GM23338 (cell line): ENCODE data around the gene PLXNA2. TPM values are rescaled to one million over a fixed set of nuclear protein-coding genes. Genes with fewer than 3 reads are reported as not detected.

Experiments
- ATAC-seq: fragments of 200-7000 bp; cut with Tn5 transposase; 3 replicates; pipeline ENCODE4 v1.9.1; 2020
- DNase-seq: peaks from one replicate; pipeline ENCODE4 v3.0.0-alpha.2; 2015; ENCODE audit warnings: low spot score
- H2AFZ ChIP-seq: fragments of 200-600 bp; sonication (generic); 2 replicates; pipeline ENCODE4 v1.8.0; 2016; ENCODE audit warnings: antibody characterized with exemption, mild to moderate bottlenecking, moderate library complexity
- H3F3A ChIP-seq: fragments of 200-600 bp; sonication (generic); replicated peaks from 2 replicates; pipeline ENCODE4 v1.8.0; 2017; ENCODE audit warnings: antibody characterized with exemption, mixed run types, low read depth
- H3K27ac ChIP-seq: fragments of 200-600 bp; sonication (generic); 2 replicates; pipeline ENCODE4 v1.6.1; 2016; ENCODE audit warnings: low read depth
- H3K27me3 ChIP-seq: fragments of 200-600 bp; sonication (generic); 2 replicates; pipeline ENCODE4 v1.8.0; 2016; ENCODE audit warnings: mild to moderate bottlenecking, mixed run types, moderate library complexity; ENCODE audit not compliant: insufficient read depth
- H3K36me3 ChIP-seq: fragments of 200-600 bp; sonication (generic); 2 replicates; pipeline ENCODE4 v1.8.0; 2016; ENCODE audit warnings: mild to moderate bottlenecking; ENCODE audit not compliant: insufficient read depth
- H3K4me1 ChIP-seq: fragments of 200-600 bp; sonication (generic); 2 replicates; pipeline ENCODE4 v1.8.0; 2016; ENCODE audit warnings: mild to moderate bottlenecking, moderate library complexity; ENCODE audit not compliant: insufficient read depth
- H3K4me2 ChIP-seq: fragments of 200-600 bp; sonication (generic); 2 replicates; pipeline ENCODE4 v1.7.1; 2017; ENCODE audit warnings: mixed run types
- H3K4me3 ChIP-seq: fragments of 200-600 bp; sonication (generic); 2 replicates; pipeline ENCODE4 v1.6.1; 2016; ENCODE audit warnings: mixed run types
- H3K79me2 ChIP-seq: fragments of 200-600 bp; sonication (generic); replicated peaks from 2 replicates; pipeline ENCODE4 v1.8.0; 2017; ENCODE audit warnings: mild to moderate bottlenecking; ENCODE audit not compliant: insufficient read depth
- H3K9me2 ChIP-seq: fragments of 200-600 bp; sonication (generic); 2 replicates; pipeline ENCODE4 v1.8.0; 2017; ENCODE audit not compliant: insufficient read depth
- H4K20me1 ChIP-seq: fragments of 200-600 bp; sonication (generic); replicated peaks from 2 replicates; pipeline ENCODE4 v1.8.0; 2017; ENCODE audit warnings: mild to moderate bottlenecking; ENCODE audit not compliant: insufficient read depth
- H3K27ac Mint-ChIP-seq: 2 replicates; pipeline ENCODE4 v1.8.0; 2020; ENCODE audit warnings: inconsistent platforms, mild to moderate bottlenecking, moderate library complexity, mixed read lengths
- H3K27me3 Mint-ChIP-seq: 3 replicates; pipeline ENCODE4 v1.8.0; 2022; ENCODE audit warnings: low read depth, mild to moderate bottlenecking, moderate library complexity, mixed read lengths, inconsistent platforms; ENCODE audit not compliant: insufficient read depth, poor library complexity
- H3K36me3 Mint-ChIP-seq: 3 replicates; pipeline ENCODE4 v1.8.0; 2021; ENCODE audit warnings: low read depth, mild to moderate bottlenecking, inconsistent platforms, moderate library complexity, mixed read lengths
- H3K4me1 Mint-ChIP-seq: 3 replicates; pipeline ENCODE4 v1.8.0; 2020; ENCODE audit warnings: mild to moderate bottlenecking, inconsistent platforms, mixed read lengths
- H3K4me3 Mint-ChIP-seq: 3 replicates; pipeline ENCODE4 v1.8.0; 2021; ENCODE audit warnings: moderate library complexity, mild to moderate bottlenecking, inconsistent platforms, mixed read lengths
- H3K9me3 Mint-ChIP-seq: 3 replicates; pipeline ENCODE4 v1.8.0; 2020; ENCODE audit warnings: moderate library complexity, mild to moderate bottlenecking, inconsistent platforms, mixed read lengths
- CREB1 ChIP-seq: fragments of 250-450 bp; sonication (Bioruptor Pico); IDR thresholded peaks from 2 replicates; pipeline ENCODE4 v1.5.0; 2020; ENCODE audit warnings: low read depth, mild to moderate bottlenecking, moderate library complexity
- EZH2 ChIP-seq: fragments of 200-600 bp; sonication (generic); IDR thresholded peaks from one replicate; pipeline ENCODE4 v1.8.0; 2017; ENCODE audit warnings: antibody characterized with exemption, mild to moderate bottlenecking, low read depth; ENCODE audit not compliant: unreplicated experiment
- JUNB ChIP-seq: IDR thresholded peaks from one replicate; pipeline ENCODE4 v1.6.1; 2016; ENCODE audit warnings: antibody characterized with exemption; ENCODE audit not compliant: unreplicated experiment
- NANOG ChIP-seq: IDR thresholded peaks from 2 replicates; pipeline ENCODE4 v1.6.1; 2016; ENCODE audit warnings: antibody characterized with exemption, borderline replicate concordance
- POLR2AphosphoS5 ChIP-seq: IDR thresholded peaks from 2 replicates; pipeline ENCODE4 v1.6.1; 2016; ENCODE audit warnings: antibody characterized with exemption, low read depth
- ZNF114 ChIP-seq: fragments of 250-450 bp; sonication (Bioruptor Pico); IDR thresholded peaks from 2 replicates; pipeline ENCODE4 v1.5.0; 2020; ENCODE audit warnings: mild to moderate bottlenecking, moderate library complexity
- ZNF331 ChIP-seq: fragments of 250-450 bp; sonication (Bioruptor Pico); IDR thresholded peaks from 2 replicates; pipeline ENCODE4 v1.5.0; 2020; ENCODE audit warnings: low read depth, mild to moderate bottlenecking, moderate library complexity
- polyA plus RNA-seq: library from polyadenylated mRNA; unstranded; fragments of >200 nt; fragmentation: Nextera tagmentation; extraction: Ambion mirVana; gene quantifications from 2 replicates; pipeline ENCODE4 v1.2.1, GENCODE V29; 2016
- total RNA-seq: library from RNA; depleted of rRNA; stranded (reverse); fragments of >200 nt; shearing (Covaris generic); gene quantifications from 2 replicates; pipeline ENCODE4 v1.2.3, GENCODE V29; 2014
- TF ChIP-seq, protein P1 (sequence below): IDR thresholded peaks from 2 replicates; pipeline ENCODE4 v1.6.1; 2016; ENCODE audit warnings: antibody characterized with exemption
- TF ChIP-seq, protein P2 (sequence below): fragments of 250-450 bp; sonication (Bioruptor Pico); IDR thresholded peaks from 2 replicates; pipeline ENCODE4 v1.5.0; 2020; ENCODE audit warnings: mild to moderate bottlenecking, moderate library complexity

Gene PLXNA2
- total and polyA plus RNA-seq, 2 experiments from 2014 or later, result 0.40 to 1.8 TPM

DNA sequence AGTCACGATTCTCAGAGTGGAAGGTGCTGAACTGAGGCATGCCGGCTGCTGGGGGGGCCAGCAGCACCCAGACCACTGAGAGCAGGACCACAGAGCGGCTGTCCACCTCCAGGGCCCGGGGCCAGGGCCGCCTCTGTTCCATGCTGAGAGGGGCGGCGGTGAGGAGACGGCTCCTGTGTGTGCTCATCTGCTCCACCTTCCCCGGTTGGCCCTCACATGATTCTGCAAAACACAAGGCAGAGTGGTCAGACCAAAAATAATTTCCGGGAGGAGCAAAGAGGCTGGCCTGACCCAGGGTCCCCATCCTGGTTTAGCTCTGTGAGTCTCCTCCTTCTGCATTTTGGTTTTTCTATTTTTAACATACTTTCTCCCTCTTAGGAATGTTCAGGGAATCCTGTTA, 26.4 kb downstream of the PLXNA2 start:
- H4K20me1 ChIP-seq, result no peaks in the 10 kb centered on the region
- no peak overlapping the region for H3K4me2 ChIP-seq
- H3K79me2 ChIP-seq, result no peaks in the 10 kb centered on the region
- no peak for DNase-seq
- H3K27ac ChIP-seq, result no peak overlapping the region
- no peaks in the 10 kb centered on the region for H3K27me3 ChIP-seq
- H3K36me3 ChIP-seq, result no peaks in the 10 kb centered on the region
- Mint-ChIP-seq H3K27ac (no peak overlapping the region), H3K36me3 (no peaks in the 10 kb centered on the region), H3K4me3 (no peak overlapping the region), H3K4me1 (peaks cover 9% of the 10 kb centered on the region; the same call in 2 of the 3 replicates), H3K27me3 (peaks cover 9% of the 10 kb centered on the region), H3K9me3 (no peaks in the 10 kb centered on the region; the same call in 2 of the 3 replicates)
- ATAC-seq, result no peak
- H2AFZ ChIP-seq, result no peak overlapping the region
- no peaks in the 10 kb centered on the region for H3K4me1 ChIP-seq
- H3K4me3 ChIP-seq, result no peak overlapping the region
- no peaks in the 10 kb centered on the region; the same call in 1 of the 2 replicates for H3K9me2 ChIP-seq
- H3F3A ChIP-seq, result no peaks in the 10 kb centered on the region
- TF ChIP-seq, protein P1, sequence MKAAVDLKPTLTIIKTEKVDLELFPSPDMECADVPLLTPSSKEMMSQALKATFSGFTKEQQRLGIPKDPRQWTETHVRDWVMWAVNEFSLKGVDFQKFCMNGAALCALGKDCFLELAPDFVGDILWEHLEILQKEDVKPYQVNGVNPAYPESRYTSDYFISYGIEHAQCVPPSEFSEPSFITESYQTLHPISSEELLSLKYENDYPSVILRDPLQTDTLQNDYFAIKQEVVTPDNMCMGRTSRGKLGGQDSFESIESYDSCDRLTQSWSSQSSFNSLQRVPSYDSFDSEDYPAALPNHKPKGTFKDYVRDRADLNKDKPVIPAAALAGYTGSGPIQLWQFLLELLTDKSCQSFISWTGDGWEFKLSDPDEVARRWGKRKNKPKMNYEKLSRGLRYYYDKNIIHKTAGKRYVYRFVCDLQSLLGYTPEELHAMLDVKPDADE, result no peak
- TF ChIP-seq ZNF114 (CRISPR knock-in tag) (no peak), ZNF331 (CRISPR knock-in tag) (no peak), POLR2AphosphoS5 (no peak), NANOG (no peak), CREB1 (no peak), JUNB (no peak), EZH2 (no peak)
- TF ChIP-seq, protein P2, sequence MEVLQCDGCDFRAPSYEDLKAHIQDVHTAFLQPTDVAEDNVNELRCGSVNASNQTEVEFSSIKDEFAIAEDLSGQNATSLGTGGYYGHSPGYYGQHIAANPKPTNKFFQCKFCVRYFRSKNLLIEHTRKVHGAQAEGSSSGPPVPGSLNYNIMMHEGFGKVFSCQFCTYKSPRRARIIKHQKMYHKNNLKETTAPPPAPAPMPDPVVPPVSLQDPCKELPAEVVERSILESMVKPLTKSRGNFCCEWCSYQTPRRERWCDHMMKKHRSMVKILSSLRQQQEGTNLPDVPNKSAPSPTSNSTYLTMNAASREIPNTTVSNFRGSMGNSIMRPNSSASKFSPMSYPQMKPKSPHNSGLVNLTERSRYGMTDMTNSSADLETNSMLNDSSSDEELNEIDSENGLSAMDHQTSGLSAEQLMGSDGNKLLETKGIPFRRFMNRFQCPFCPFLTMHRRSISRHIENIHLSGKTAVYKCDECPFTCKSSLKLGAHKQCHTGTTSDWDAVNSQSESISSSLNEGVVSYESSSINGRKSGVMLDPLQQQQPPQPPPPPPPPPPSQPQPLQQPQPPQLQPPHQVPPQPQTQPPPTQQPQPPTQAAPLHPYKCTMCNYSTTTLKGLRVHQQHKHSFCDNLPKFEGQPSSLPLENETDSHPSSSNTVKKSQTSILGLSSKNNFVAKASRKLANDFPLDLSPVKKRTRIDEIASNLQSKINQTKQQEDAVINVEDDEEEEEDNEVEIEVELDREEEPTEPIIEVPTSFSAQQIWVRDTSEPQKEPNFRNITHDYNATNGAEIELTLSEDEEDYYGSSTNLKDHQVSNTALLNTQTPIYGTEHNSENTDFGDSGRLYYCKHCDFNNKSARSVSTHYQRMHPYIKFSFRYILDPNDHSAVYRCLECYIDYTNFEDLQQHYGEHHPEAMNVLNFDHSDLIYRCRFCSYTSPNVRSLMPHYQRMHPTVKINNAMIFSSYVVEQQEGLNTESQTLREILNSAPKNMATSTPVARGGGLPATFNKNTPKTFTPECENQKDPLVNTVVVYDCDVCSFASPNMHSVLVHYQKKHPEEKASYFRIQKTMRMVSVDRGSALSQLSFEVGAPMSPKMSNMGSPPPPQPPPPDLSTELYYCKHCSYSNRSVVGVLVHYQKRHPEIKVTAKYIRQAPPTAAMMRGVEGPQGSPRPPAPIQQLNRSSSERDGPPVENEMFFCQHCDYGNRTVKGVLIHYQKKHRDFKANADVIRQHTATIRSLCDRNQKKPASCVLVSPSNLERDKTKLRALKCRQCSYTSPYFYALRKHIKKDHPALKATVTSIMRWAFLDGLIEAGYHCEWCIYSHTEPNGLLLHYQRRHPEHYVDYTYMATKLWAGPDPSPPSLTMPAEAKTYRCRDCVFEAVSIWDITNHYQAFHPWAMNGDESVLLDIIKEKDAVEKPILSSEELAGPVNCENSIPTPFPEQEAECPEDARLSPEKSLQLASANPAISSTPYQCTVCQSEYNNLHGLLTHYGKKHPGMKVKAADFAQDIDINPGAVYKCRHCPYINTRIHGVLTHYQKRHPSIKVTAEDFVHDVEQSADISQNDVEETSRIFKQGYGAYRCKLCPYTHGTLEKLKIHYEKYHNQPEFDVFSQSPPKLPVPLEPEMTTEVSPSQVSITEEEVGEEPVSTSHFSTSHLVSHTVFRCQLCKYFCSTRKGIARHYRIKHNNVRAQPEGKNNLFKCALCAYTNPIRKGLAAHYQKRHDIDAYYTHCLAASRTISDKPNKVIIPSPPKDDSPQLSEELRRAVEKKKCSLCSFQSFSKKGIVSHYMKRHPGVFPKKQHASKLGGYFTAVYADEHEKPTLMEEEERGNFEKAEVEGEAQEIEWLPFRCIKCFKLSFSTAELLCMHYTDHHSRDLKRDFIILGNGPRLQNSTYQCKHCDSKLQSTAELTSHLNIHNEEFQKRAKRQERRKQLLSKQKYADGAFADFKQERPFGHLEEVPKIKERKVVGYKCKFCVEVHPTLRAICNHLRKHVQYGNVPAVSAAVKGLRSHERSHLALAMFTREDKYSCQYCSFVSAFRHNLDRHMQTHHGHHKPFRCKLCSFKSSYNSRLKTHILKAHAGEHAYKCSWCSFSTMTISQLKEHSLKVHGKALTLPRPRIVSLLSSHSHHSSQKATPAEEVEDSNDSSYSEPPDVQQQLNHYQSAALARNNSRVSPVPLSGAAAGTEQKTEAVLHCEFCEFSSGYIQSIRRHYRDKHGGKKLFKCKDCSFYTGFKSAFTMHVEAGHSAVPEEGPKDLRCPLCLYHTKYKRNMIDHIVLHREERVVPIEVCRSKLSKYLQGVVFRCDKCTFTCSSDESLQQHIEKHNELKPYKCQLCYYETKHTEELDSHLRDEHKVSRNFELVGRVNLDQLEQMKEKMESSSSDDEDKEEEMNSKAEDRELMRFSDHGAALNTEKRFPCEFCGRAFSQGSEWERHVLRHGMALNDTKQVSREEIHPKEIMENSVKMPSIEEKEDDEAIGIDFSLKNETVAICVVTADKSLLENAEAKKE, result no peak
